GM23248 (cell line): ENCODE data around the gene SLC24A4. TPM values are rescaled to one million over a fixed set of nuclear protein-coding genes. Genes with fewer than 3 reads are reported as not detected.
"Not testable (repeated sequence)": the region's sequence is repeated elsewhere in the genome, so short reads cannot be mapped to it uniquely, and the experiment has no call there.

ENCODE experiments used
- DNase-seq: peaks from one replicate; pipeline ENCODE4 v3.0.0-alpha.2; 2015
- H2AFZ ChIP-seq: fragments of 200-600 bp; sonication (generic); 2 replicates; pipeline ENCODE4 v1.6.1; 2016; ENCODE audit warnings: antibody characterized with exemption
- H3F3A ChIP-seq: fragments of 200-600 bp; sonication (generic); 2 replicates; pipeline ENCODE4 v1.6.1; 2016; ENCODE audit warnings: mild to moderate bottlenecking, antibody characterized with exemption, mixed run types; ENCODE audit not compliant: insufficient read depth
- H3K27ac ChIP-seq: fragments of 200-600 bp; sonication (generic); 2 replicates; pipeline ENCODE4 v1.5.1; 2016; ENCODE audit warnings: mild to moderate bottlenecking
- H3K27me3 ChIP-seq: fragments of 200-600 bp; sonication (generic); replicated peaks from 2 replicates; pipeline ENCODE4 v1.6.1; 2016; ENCODE audit warnings: mild to moderate bottlenecking; ENCODE audit not compliant: insufficient read depth
- H3K36me3 ChIP-seq: fragments of 200-600 bp; sonication (generic); 2 replicates; pipeline ENCODE4 v1.6.1; 2016; ENCODE audit warnings: low read depth, mild to moderate bottlenecking
- H3K4me1 ChIP-seq: fragments of 200-600 bp; sonication (generic); 2 replicates; pipeline ENCODE4 v1.6.1; 2016; ENCODE audit warnings: mild to moderate bottlenecking; ENCODE audit not compliant: insufficient read depth
- H3K4me2 ChIP-seq: fragments of 200-600 bp; sonication (generic); one replicate; pipeline ENCODE4 v1.6.1; 2016; ENCODE audit warnings: mild to moderate bottlenecking; ENCODE audit not compliant: unreplicated experiment
- H3K4me3 ChIP-seq: fragments of 200-600 bp; sonication (generic); 2 replicates; pipeline ENCODE4 v1.5.1; 2016; ENCODE audit warnings: mild to moderate bottlenecking
- H3K79me2 ChIP-seq: fragments of 200-600 bp; sonication (generic); 2 replicates; pipeline ENCODE4 v1.6.1; 2016; ENCODE audit warnings: mild to moderate bottlenecking; ENCODE audit not compliant: insufficient read depth
- H3K9ac ChIP-seq: fragments of 200-600 bp; sonication (generic); 2 replicates; pipeline ENCODE4 v1.6.1; 2016; ENCODE audit warnings: mild to moderate bottlenecking
- H3K9me2 ChIP-seq: fragments of 200-600 bp; sonication (generic); 2 replicates; pipeline ENCODE4 v1.6.1; 2016; ENCODE audit warnings: mixed run types, mild to moderate bottlenecking, moderate library complexity; ENCODE audit not compliant: insufficient read depth
- H3K9me3 ChIP-seq: fragments of 200-600 bp; sonication (generic); one replicate; pipeline ENCODE4 v1.6.1; 2017; ENCODE audit warnings: low read depth
- H4K20me1 ChIP-seq: fragments of 200-600 bp; sonication (generic); 2 replicates; pipeline ENCODE4 v1.6.0; 2016; ENCODE audit not compliant: insufficient read depth
- EZH2 ChIP-seq: fragments of 200-600 bp; sonication (generic); IDR thresholded peaks from 2 replicates; pipeline ENCODE4 v1.6.1; 2018; ENCODE audit warnings: antibody characterized with exemption, mild to moderate bottlenecking; ENCODE audit not compliant: insufficient read depth, poor library complexity, severe bottlenecking
- EZH2phosphoT487 ChIP-seq: fragments of 200-600 bp; sonication (generic); IDR thresholded peaks from 2 replicates; pipeline ENCODE4 v1.6.1; 2018; ENCODE audit warnings: antibody characterized with exemption, moderate library complexity, mild to moderate bottlenecking, low read depth; ENCODE audit not compliant: insufficient read depth
- WGBS, 2 experiments: methylation state at CpG; one replicate each; pipeline ENCODE4 v1.1.6; 2015 to 2017; ENCODE audit warnings: low lambda C conversion rate in 2 of 2, low coverage in 1 of 2; ENCODE audit errors: missing lambda C conversion rate in 2 of 2; 5-methylcytosine and 5-hydroxymethylcytosine counted together
- in situ Hi-C: fragments of 300-500 bp; cut with MboI; formaldehyde crosslinking; loops from 2 replicates; pipeline ENCODE4 v1.15.0; 2020
- polyA plus RNA-seq: library from polyadenylated mRNA; unstranded; fragments of >200 nt; fragmentation: Nextera tagmentation; extraction: Ambion mirVana; gene quantifications from 2 replicates; pipeline ENCODE4 v1.2.1, GENCODE V29; 2016
- total RNA-seq: library from RNA; depleted of rRNA; stranded (reverse); fragments of >200 nt; shearing (Covaris generic); gene quantifications from 2 replicates; pipeline ENCODE4 v1.2.3, GENCODE V29; 2014

The SLC24A4 gene
- total and polyA plus RNA-seq, 2 experiments from 2014 or later = not detected

GRCh38 chr14:92532490-92533163 lies 209.7 kb downstream of the SLC24A4 start:
- WGBS, 2 experiments = 56 to 63% methylated on average over 10 of the region's 10 CpGs
- H3K36me3 ChIP-seq = no peaks in the 10 kb centered on the region
- DNase-seq = no peak
- no peak overlapping the region for H3K9ac ChIP-seq
- H3K4me2 ChIP-seq = no peak overlapping the region
- H3K4me3 ChIP-seq = no peak overlapping the region
- H3F3A ChIP-seq = peaks cover 9% of the 10 kb centered on the region
- H2AFZ ChIP-seq = no peak overlapping the region
- peaks cover 72% of the 10 kb centered on the region for H3K79me2 ChIP-seq
- no peaks in the 10 kb centered on the region for H3K9me2 ChIP-seq
- no peaks in the 10 kb centered on the region for H4K20me1 ChIP-seq
- H3K4me1 ChIP-seq = peaks cover 11% of the 10 kb centered on the region
- no peaks in the 10 kb centered on the region for H3K27me3 ChIP-seq
- in situ Hi-C loops = no loop called here
- TF ChIP-seq EZH2 (no peak), EZH2phosphoT487 (no peak)
- H3K9me3 ChIP-seq = no peaks in the 10 kb centered on the region
- no peak overlapping the region for H3K27ac ChIP-seq

GRCh38 chr14:92534932-92535643 lies 212.1 kb downstream of the SLC24A4 start:
- Histone ChIP-seq H4K20me1 (no peaks in the 10 kb centered on the region), H2AFZ (no peak overlapping the region), H3K27ac (no peak overlapping the region), H3K4me3 (no peak overlapping the region), H3F3A (peaks cover 18% of the 10 kb centered on the region), H3K9ac (no peak overlapping the region), H3K4me2 (no peak overlapping the region), H3K79me2 (peaks cover 73% of the 10 kb centered on the region), H3K9me2 (no peaks in the 10 kb centered on the region), H3K9me3 (no peaks in the 10 kb centered on the region), H3K4me1 (peaks cover 24% of the 10 kb centered on the region), H3K36me3 (no peaks in the 10 kb centered on the region), H3K27me3 (no peaks in the 10 kb centered on the region)
- no peak for DNase-seq
- no peak for TF ChIP-seq EZH2phosphoT487
- TF ChIP-seq EZH2 = no peak
- in situ Hi-C loops = no loop called here
- 85 to 91% methylated on average over 16 to 17 of the region's 17 CpGs for WGBS, 2 experiments

GRCh38 chr14:92536231-92536630 lies 213.3 kb downstream of the SLC24A4 start:
- H3K9me2 ChIP-seq, H4K20me1 ChIP-seq, H3K27me3 ChIP-seq, H3K36me3 ChIP-seq, H2AFZ ChIP-seq, in situ Hi-C loops, H3K9ac ChIP-seq, H3K9me3 ChIP-seq: not testable (repeated sequence)
- H3K79me2 ChIP-seq = peaks cover 65% of the 10 kb centered on the region
- DNase-seq = peak; percentile 91
- H3K4me2 ChIP-seq = peak overlapping the region; percentile 39
- H3K27ac ChIP-seq = peak overlapping the region; percentile 68
- peaks cover 27% of the 10 kb centered on the region for H3F3A ChIP-seq
- peaks cover 32% of the 10 kb centered on the region for H3K4me1 ChIP-seq
- 7 to 9% methylated on average over 8 of the region's 8 CpGs for WGBS, 2 experiments
- 0 out of 2 replicates have a peak overlapping the region, but pooled peaks have one; percentile 7 for H3K4me3 ChIP-seq

GRCh38 chr14:92538412-92538985 lies 215.5 kb downstream of the SLC24A4 start:
- H3K4me2 ChIP-seq = no peak overlapping the region
- in situ Hi-C loops = no loop called here
- H3K36me3 ChIP-seq = no peaks in the 10 kb centered on the region
- peaks cover 34% of the 10 kb centered on the region for H3F3A ChIP-seq
- H3K4me3 ChIP-seq = no peak overlapping the region
- 92 to 95% methylated on average over 6 of the region's 6 CpGs for WGBS, 2 experiments
- no peaks in the 10 kb centered on the region for H4K20me1 ChIP-seq
- no peaks in the 10 kb centered on the region for H3K27me3 ChIP-seq
- no peak overlapping the region for H2AFZ ChIP-seq
- TF ChIP-seq EZH2 (no peak), EZH2phosphoT487 (no peak)
- H3K79me2 ChIP-seq = peaks cover 63% of the 10 kb centered on the region
- H3K4me1 ChIP-seq = peaks cover 32% of the 10 kb centered on the region
- DNase-seq = no peak
- no peaks in the 10 kb centered on the region for H3K9me3 ChIP-seq
- no peak overlapping the region for H3K9ac ChIP-seq
- no peak overlapping the region for H3K27ac ChIP-seq
- H3K9me2 ChIP-seq = no peaks in the 10 kb centered on the region
